Endothelial cell of umbilical vein (primary cell): Measurements from ENCODE around the gene SEPTIN3. TPM values are rescaled to one million over a fixed set of nuclear protein-coding genes. Genes with fewer than 3 reads are reported as not detected.

Source experiments
- BruUV-seq: library from RNA; stranded (reverse); fragments of 400-500 nt; replicated peaks from 2 replicates; lab custom pipeline; 2021; lab: Mats Ljungman, UMichigan
- CTCF ChIA-PET: fragments of 300-600, 350-600 bp; sonication (Branson Sonifier 250); formaldehyde crosslinking; loops from one replicate; lab custom pipeline; 2021; ENCODE audit warnings: antibody characterized with exemption, inconsistent platforms; lab: Charles Lee
- POLR2A ChIA-PET: fragments of 300-600, 350-600 bp; sonication (Branson Sonifier 250); formaldehyde crosslinking; loops from one replicate; lab custom pipeline; 2021; ENCODE audit warnings: antibody characterized with exemption, inconsistent platforms; lab: Charles Lee
- DNase-seq: peaks from one replicate; pipeline ENCODE4 v3.0.0-alpha.2; 2011; ENCODE audit warnings: low read depth, low spot score
- FAIRE-seq: peaks from 2 replicates; lab custom pipeline; 2011; peaks lifted over from hg19 to GRCh38; lab: Jason Lieb, UNC
- H2AFZ ChIP-seq: 2 replicates; pipeline ENCODE4 v1.6.0; 2012; ENCODE audit warnings: low read depth, low read length, control low read depth, inconsistent platforms
- H3K27ac ChIP-seq: 2 replicates; pipeline ENCODE4 v1.5.1; 2011; ENCODE audit warnings: low read depth, mild to moderate bottlenecking, control low read depth, low read length, moderate library complexity; ENCODE audit not compliant: insufficient read depth
- H3K27me3 ChIP-seq, 2 experiments: 2 replicates each; pipeline versions ENCODE4 v1.6.0 to v1.6.1; 2011; ENCODE audit warnings: low read length in 2 of 2, mixed read lengths in 1 of 2; ENCODE audit not compliant: control insufficient read depth in 2 of 2, insufficient read depth in 2 of 2
- H3K36me3 ChIP-seq, 2 experiments: 2 replicates in 1 of 2; 3 replicates in 1 of 2; pipeline ENCODE4 v1.5.1; 2011; ENCODE audit warnings: low read length in 2 of 2, mild to moderate bottlenecking in 1 of 2, moderate library complexity in 1 of 2; ENCODE audit not compliant: control insufficient read depth in 2 of 2, insufficient read depth in 2 of 2; ENCODE audit errors: extremely low read depth in 1 of 2
- H3K4me1 ChIP-seq: 3 replicates; pipeline ENCODE4 v1.5.1; 2011; ENCODE audit warnings: mild to moderate bottlenecking, low read length; ENCODE audit not compliant: control insufficient read depth, insufficient read depth; ENCODE audit errors: extremely low read depth
- H3K4me2 ChIP-seq: 2 replicates; pipeline ENCODE4 v1.6.1; 2011; ENCODE audit warnings: low read length, control low read depth, mixed read lengths; ENCODE audit not compliant: insufficient read depth
- H3K4me3 ChIP-seq, 3 experiments: fragments of 200-600 bp in 1 of 3; sonication (generic), shearing (Covaris generic) in 1 of 3; replicated peaks in 1 of 3; 2 replicates each; pipeline ENCODE4 v1.5.1; 2011 to 2016; ENCODE audit warnings: control low read depth in 3 of 3, low read length in 3 of 3, mild to moderate bottlenecking in 2 of 3, inconsistent platforms in 1 of 3, low read depth in 1 of 3, moderate library complexity in 1 of 3; ENCODE audit not compliant: insufficient read depth in 1 of 3
- H3K79me2 ChIP-seq: 2 replicates; pipeline ENCODE4 v1.6.0; 2012; ENCODE audit warnings: low read length, inconsistent platforms; ENCODE audit not compliant: control insufficient read depth, insufficient read depth
- H3K9ac ChIP-seq: replicated peaks from 2 replicates; pipeline ENCODE3; 2011; ENCODE audit warnings: low read length, control low read depth; ENCODE audit not compliant: insufficient read depth; ENCODE audit errors: extremely low read depth
- H3K9me1 ChIP-seq: replicated peaks from 3 replicates; pipeline ENCODE4 v1.6.0; 2011; ENCODE audit warnings: mild to moderate bottlenecking, low read length; ENCODE audit not compliant: control insufficient read depth, insufficient read depth; ENCODE audit errors: extremely low read depth
- H3K9me3 ChIP-seq: replicated peaks from 2 replicates; pipeline ENCODE4 v1.5.1; 2012; ENCODE audit warnings: low read length, inconsistent platforms; ENCODE audit not compliant: control insufficient read depth, insufficient read depth
- H4K20me1 ChIP-seq: replicated peaks from 2 replicates; pipeline ENCODE3; 2011; ENCODE audit warnings: mild to moderate bottlenecking, low read length; ENCODE audit not compliant: control insufficient read depth, insufficient read depth; ENCODE audit errors: extremely low read depth
- CTCF ChIP-seq, 2 donors: IDR thresholded peaks; 1 replicate in 1 of 2; 2 replicates in 1 of 2; pipeline ENCODE4 v1.5.1; 2011; ENCODE audit warnings: low read length in 2 of 2, mild to moderate bottlenecking in 2 of 2, moderate library complexity in 2 of 2, control low read depth in 1 of 2, inconsistent platforms in 1 of 2, low read depth in 1 of 2; ENCODE audit not compliant: insufficient read depth in 1 of 2; ENCODE audit errors: extremely low read depth in 1 of 2
- EZH2 ChIP-seq: IDR thresholded peaks from 2 replicates; pipeline ENCODE4 v1.6.1; 2012; ENCODE audit warnings: borderline replicate concordance, low read depth, mild to moderate bottlenecking, moderate library complexity, low read length, inconsistent platforms; ENCODE audit not compliant: severe bottlenecking
- GATA2 ChIP-seq: IDR thresholded peaks from 2 replicates; pipeline ENCODE4 v1.7.0; 2011; ENCODE audit warnings: low read depth, mild to moderate bottlenecking, moderate library complexity, mixed read lengths, low read length; ENCODE audit not compliant: insufficient read length, insufficient read depth
- MYC ChIP-seq: IDR thresholded peaks from one replicate; pipeline ENCODE4 v1.6.1; 2011; ENCODE audit warnings: mild to moderate bottlenecking, low read depth, low read length
- POLR2A ChIP-seq: IDR thresholded peaks from 2 replicates; pipeline ENCODE4 v1.6.1; 2012; ENCODE audit warnings: low read depth, mild to moderate bottlenecking, control low read depth, low read length
- dilution Hi-C: fragments of 300-500 bp; cut with MboI; formaldehyde crosslinking; loops from one replicate; pipeline ENCODE4 v1.15.0; 2019; ENCODE audit warnings: low sequenced_read_pairs; ENCODE audit not compliant: extremely low pct_ligation_motif_present
- intact Hi-C: fragments of 100-400 bp; cut with micrococcal nuclease; formaldehyde crosslinking; loops from one replicate; pipeline ENCODE4 v1.10.0; 2022
- polyA plus RNA-seq, 4 experiments: library from polyadenylated mRNA; depleted of rRNA in 3 of 4; stranded (reverse) in 3 of 4; unstranded in 1 of 4; fragments of >200 nt; gene quantifications; 2 replicates each; pipeline versions ENCODE4 v1.2.1 to v1.2.3, GENCODE V29; 2011 to 2012; ENCODE audit warnings: missing spikeins in 1 of 4
- total RNA-seq: library from RNA; stranded (reverse); gene quantifications from 2 replicates; pipeline ENCODE4 v1.2.3, GENCODE V29; 2021

Gene SEPTIN3
- total and polyA plus RNA-seq, 2 donors (not counting 3 experiments of a cell fraction or from before 2014, with no cell fraction given): 0.08 to 0.18 TPM

GRCh38 chr22:41989246-41989645, 20.0 kb downstream of the SEPTIN3 start:
- TF ChIP-seq MYC (no peak), CTCF (IDR thresholded peaks at IDR 0.05; ENCODE audit: extremely low read depth in 1 of 2, insufficient read depth in 1 of 2, low read depth in 1 of 2, low read length in 2 of 2) (no peak), EZH2 (no peak), GATA2 (no peak)
- no peaks in the 10 kb centered on the region for H3K79me2 ChIP-seq
- no peak overlapping the region for H3K4me3 ChIP-seq
- H3K9ac ChIP-seq: no peak overlapping the region
- intact Hi-C loops: no loop called here
- H2AFZ ChIP-seq: no peak overlapping the region
- DNase-seq (no peak), FAIRE-seq (no peak)
- no peaks in the 10 kb centered on the region for H3K9me1 ChIP-seq
- POLR2A ChIA-PET: no interaction called here
- no peaks in the 10 kb centered on the region for H3K36me3 ChIP-seq
- CTCF ChIA-PET: no interaction called here
- no peak overlapping the region for H3K27ac ChIP-seq
- H3K4me2 ChIP-seq: no peak overlapping the region
- BruUV-seq: no TSS peak
- H3K9me3 ChIP-seq: no peaks in the 10 kb centered on the region
- H3K4me1 ChIP-seq: no peaks in the 10 kb centered on the region
- peaks cover 0 to 3% of the 10 kb centered on the region in 2 experiments for H3K27me3 ChIP-seq
- no peaks in the 10 kb centered on the region for H4K20me1 ChIP-seq
- dilution Hi-C loops: no loop called here

- no peaks in the 10 kb centered on the region for H3K79me2 ChIP-seq
- H3K9me3 ChIP-seq: no peaks in the 10 kb centered on the region
- H3K27ac ChIP-seq: no peak overlapping the region
- H3K9ac ChIP-seq: no peak overlapping the region
- no TSS peak for BruUV-seq
- H3K27me3 ChIP-seq: peaks cover 0 to 7% of the 10 kb centered on the region in 2 experiments
- FAIRE-seq (no peak), DNase-seq (no peak)
- intact Hi-C loops: no loop called here
- ChIA-PET POLR2A (no interaction called here), CTCF (interaction anchor here (0.7 kb wide), 1 partner anchor 1180 kb away, joined by 3 read pairs; no protein-coding TSS in a partner anchor)
- H2AFZ ChIP-seq: no peak overlapping the region
- no peaks in the 10 kb centered on the region for H3K9me1 ChIP-seq
- no peaks in the 10 kb centered on the region for H3K4me1 ChIP-seq
- no peak overlapping the region for H3K4me3 ChIP-seq
- TF ChIP-seq POLR2A (no peak), EZH2 (no peak), GATA2 (no peak)
- H3K4me2 ChIP-seq: no peak overlapping the region
- dilution Hi-C loops: no loop called here
- H3K36me3 ChIP-seq: no peaks in the 10 kb centered on the region
- no peaks in the 10 kb centered on the region for H4K20me1 ChIP-seq
Measured at GRCh38 chr22:41991111-41991510, 21.9 kb downstream of the SEPTIN3 start.
